Keratinocyte (primary cell): Measurements from ENCODE around the gene NIPAL4. TPM values are rescaled to one million over a fixed set of nuclear protein-coding genes. Genes with fewer than 3 reads are reported as not detected.

Experiments
- DNase-seq: peaks from one replicate; pipeline ENCODE4 v3.0.0-alpha.2; 2011; ENCODE audit warnings: low read depth, missing footprints, low spot score
- FAIRE-seq: peaks from 2 replicates; lab custom pipeline; 2011; peaks lifted over from hg19 to GRCh38; lab: Jason Lieb, UNC
- H2AFZ ChIP-seq: 2 replicates; pipeline ENCODE4 v1.6.0; 2012; ENCODE audit warnings: low read length, control low read depth, inconsistent platforms; ENCODE audit not compliant: control insufficient read depth
- H3K27ac ChIP-seq: 2 replicates; pipeline ENCODE4 v1.5.1; 2011; ENCODE audit warnings: low read length; ENCODE audit not compliant: control insufficient read depth, insufficient read depth
- H3K27me3 ChIP-seq: 3 replicates; pipeline ENCODE4 v1.6.0; 2011; ENCODE audit warnings: low read length; ENCODE audit not compliant: control insufficient read depth, insufficient read depth; ENCODE audit errors: extremely low read depth
- H3K36me3 ChIP-seq, 2 experiments: 2 replicates in 1 of 2; 3 replicates in 1 of 2; pipeline ENCODE4 v1.5.1; 2011; ENCODE audit warnings: low read length in 2 of 2, mild to moderate bottlenecking in 1 of 2; ENCODE audit not compliant: control insufficient read depth in 2 of 2, insufficient read depth in 2 of 2; ENCODE audit errors: extremely low read depth in 1 of 2
- H3K4me1 ChIP-seq: 3 replicates; pipeline ENCODE4 v1.5.1; 2011; ENCODE audit warnings: low read length; ENCODE audit not compliant: control insufficient read depth, insufficient read depth; ENCODE audit errors: extremely low read depth
- H3K4me2 ChIP-seq: 3 replicates; pipeline ENCODE4 v1.6.0; 2011; ENCODE audit warnings: low read depth, low read length; ENCODE audit not compliant: control insufficient read depth, insufficient read depth; ENCODE audit errors: extremely low read depth
- H3K4me3 ChIP-seq, 3 experiments: fragments of 200-600 bp in 1 of 3; sonication (generic) in 1 of 3; 2 replicates in 2 of 3; 3 replicates in 1 of 3; pipeline ENCODE4 v1.5.1; 2011 to 2016; ENCODE audit warnings: low read length in 3 of 3, mild to moderate bottlenecking in 3 of 3, control low read depth in 2 of 3, inconsistent platforms in 1 of 3, low read depth in 1 of 3, mixed read lengths in 1 of 3, mixed run types in 1 of 3, moderate library complexity in 1 of 3; ENCODE audit not compliant: control insufficient read depth in 2 of 3, insufficient read depth in 2 of 3; ENCODE audit errors: extremely low read depth in 1 of 3
- H3K79me2 ChIP-seq: 2 replicates; pipeline ENCODE4 v1.6.0; 2012; ENCODE audit warnings: low read length; ENCODE audit not compliant: control insufficient read depth, insufficient read depth
- H3K9ac ChIP-seq: 3 replicates; pipeline ENCODE4 v1.6.0; 2011; ENCODE audit warnings: low read length; ENCODE audit not compliant: control insufficient read depth, insufficient read depth; ENCODE audit errors: extremely low read depth
- H3K9me1 ChIP-seq: 3 replicates; pipeline ENCODE4 v1.6.0; 2011; ENCODE audit warnings: low read length; ENCODE audit not compliant: control insufficient read depth, insufficient read depth; ENCODE audit errors: extremely low read depth
- H3K9me3 ChIP-seq: 2 replicates; pipeline ENCODE4 v1.5.1; 2012; ENCODE audit warnings: low read depth, low read length; ENCODE audit not compliant: control insufficient read depth
- H4K20me1 ChIP-seq: 3 replicates; pipeline ENCODE4 v1.6.0; 2011; ENCODE audit warnings: low read length; ENCODE audit not compliant: control insufficient read depth, insufficient read depth; ENCODE audit errors: extremely low read depth
- CTCF ChIP-seq, 3 experiments: IDR thresholded peaks in 1 of 3; conservative IDR thresholded peaks in 1 of 3; optimal IDR thresholded peaks in 1 of 3; 2 replicates in 2 of 3; 3 replicates in 1 of 3; pipeline versions ENCODE3 to v1.5.1; 2011; ENCODE audit warnings: low read length in 3 of 3, mild to moderate bottlenecking in 3 of 3, moderate library complexity in 2 of 3, control low read depth in 1 of 3, inconsistent platforms in 1 of 3; ENCODE audit not compliant: insufficient read depth in 2 of 3; ENCODE audit errors: extremely low read depth in 1 of 3
- EZH2 ChIP-seq: IDR thresholded peaks from one replicate; pipeline ENCODE4 v1.6.1; 2012; ENCODE audit warnings: inconsistent platforms, mild to moderate bottlenecking, low read length, moderate library complexity
- dilution Hi-C: fragments of 300-500 bp; cut with MboI; formaldehyde crosslinking; loops from one replicate; pipeline ENCODE4 v1.7.0; 2020; ENCODE audit warnings: low sequenced_read_pairs; ENCODE audit not compliant: extremely low pct_ligation_motif_present
- polyA plus RNA-seq, 5 experiments: library from polyadenylated mRNA; depleted of rRNA in 3 of 5; stranded (reverse) in 3 of 5; stranded (forward) in 1 of 5; unstranded in 1 of 5; fragments of >200 nt; gene quantifications; 1 replicate in 1 of 5; 2 replicates in 3 of 5; 3 replicates in 1 of 5; pipeline versions ENCODE4 v1.2.1 to v1.2.3, GENCODE V29; 2011 to 2012; ENCODE audit warnings: missing spikeins in 2 of 5, low read depth in 1 of 5, low replicate concordance in 1 of 5

The NIPAL4 gene
- polyA plus RNA-seq, 1 donor (not counting 4 experiments of a cell fraction or from before 2014, with no cell fraction given), result 10.3 TPM

DNA sequence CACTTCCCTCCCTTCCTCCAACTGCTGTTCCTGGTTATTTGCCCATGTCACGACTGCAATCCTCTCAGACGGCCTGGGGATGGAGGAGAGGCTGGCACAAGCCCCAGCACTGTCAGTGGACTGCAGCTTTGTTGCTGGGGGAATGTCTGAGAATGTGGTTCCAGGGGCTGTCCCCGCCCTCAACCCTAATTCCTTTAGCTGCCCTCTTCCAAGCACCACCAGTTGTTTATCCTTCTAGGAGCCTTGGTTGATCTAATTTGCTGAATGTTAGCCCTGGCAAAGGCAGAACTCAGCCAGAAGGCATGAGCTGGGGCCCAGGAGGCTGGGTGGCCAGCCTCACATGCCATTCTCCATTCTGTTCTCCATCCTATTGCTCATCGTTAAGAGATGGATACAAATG lies 64.0 kb downstream of the NIPAL4 start:
- dilution Hi-C loops, result no loop called here
- Histone ChIP-seq H3K27me3 (no peaks in the 10 kb centered on the region), H2AFZ (no peak overlapping the region), H3K79me2 (no peaks in the 10 kb centered on the region), H3K36me3 (peaks cover 0 to 7% of the 10 kb centered on the region in 2 experiments), H3K4me2 (no peak overlapping the region), H3K9me3 (no peaks in the 10 kb centered on the region), H3K4me1 (no peaks in the 10 kb centered on the region), H3K27ac (no peak overlapping the region), H3K9ac (no peak overlapping the region), H3K4me3 (no peak overlapping the region), H4K20me1 (no peaks in the 10 kb centered on the region), H3K9me1 (no peaks in the 10 kb centered on the region)
- no peak for TF ChIP-seq CTCF (optimal IDR thresholded peaks at IDR 0.05 in 1 of 3, IDR thresholded peaks at IDR 0.05 in 1 of 3, conservative IDR thresholded peaks at IDR 0.05 in 1 of 3; ENCODE audit: extremely low read depth in 1 of 3, insufficient read depth in 2 of 3, low read length in 3 of 3)
- no peak for TF ChIP-seq EZH2
- FAIRE-seq (no peak), DNase-seq (no peak)

Other genes starting within 250 kb of the NIPAL4 start
- 0.57 to 0.75 TPM (median 0.62 TPM) in 3 replicates for gene CYFIP2, start 194.1 kb upstream of the NIPAL4 start, polyA plus RNA-seq
- 19.7 to 90.3 TPM (median 22.7 TPM) in 3 replicates for gene ADAM19, start 115.6 kb downstream of the NIPAL4 start, polyA plus RNA-seq
- 0.03 to 0.06 TPM (median 0.05 TPM) in 3 replicates for gene SOX30, start 192.2 kb downstream of the NIPAL4 start, polyA plus RNA-seq
- gene C5orf52, start 211.3 kb downstream of the NIPAL4 start, polyA plus RNA-seq, result not detected in 3 replicates